ENCODE data around the gene TSPEAR. TPM values are rescaled to one million over a fixed set of nuclear protein-coding genes. Genes with fewer than 3 reads are reported as not detected.

TSPEAR gene
- total RNA-seq, 3 donors from 2014 or later (not counting 1 experiment from before 2014, with no cell fraction given), result not detected

- Histone ChIP-seq H3K4me1 (ENCODE audit: control insufficient read depth, insufficient read depth, low read length) (no peaks in the 10 kb centered on the region), H3K4me3 (ENCODE audit: low read length) (no peak overlapping the region), H3K9me3 (ENCODE audit: control insufficient read depth, insufficient read depth, low read length) (no peaks in the 10 kb centered on the region), H3K27ac (ENCODE audit: low read length) (no peak overlapping the region), H3K27me3 (ENCODE audit: control insufficient read depth, insufficient read depth, low read length) (no peaks in the 10 kb centered on the region), H3K36me3 (ENCODE audit: control insufficient read depth, insufficient read depth, low read length) (no peaks in the 10 kb centered on the region)
- H3K27me3 Mint-ChIP-seq (ENCODE audit: low read depth in 2 of 2), result peaks cover 0 to 2% of the 10 kb centered on the region in 2 donors
- WGBS (ENCODE audit: insufficient coverage), result 91% methylated on average over 37 of the region's 37 CpGs
- intact Hi-C loops (cut with micrococcal nuclease), result no loop called here
- no peak for ATAC-seq
- H3K9me3 Mint-ChIP-seq, result no peaks in the 10 kb centered on the region
- DNase-seq, result no peak
- H3K4me1 Mint-ChIP-seq, result peaks cover 0 to 5% of the 10 kb centered on the region in 2 donors
- no peak overlapping the region for H3K27ac Mint-ChIP-seq
- H3K36me3 Mint-ChIP-seq, result no peaks in the 10 kb centered on the region
- no peak overlapping the region for H3K4me3 Mint-ChIP-seq
- no peak for TF ChIP-seq CTCF (IDR thresholded peaks at IDR 0.05)
Observed at GRCh38 chr21:44533121-44533890, 178.1 kb downstream of the TSPEAR start.

- H3K4me3 ChIP-seq (ENCODE audit: low read length), result no peak overlapping the region
- H3K27me3 ChIP-seq (ENCODE audit: control insufficient read depth, insufficient read depth, low read length), result no peaks in the 10 kb centered on the region
- no peak overlapping the region for H3K27ac Mint-ChIP-seq
- H3K9me3 ChIP-seq (ENCODE audit: control insufficient read depth, insufficient read depth, low read length), result no peaks in the 10 kb centered on the region
- no peaks in the 10 kb centered on the region for H3K9me3 Mint-ChIP-seq
- DNase-seq (no peak), ATAC-seq (no peak)
- peaks cover 0 to 2% of the 10 kb centered on the region in 2 donors for H3K27me3 Mint-ChIP-seq (ENCODE audit: low read depth in 2 of 2)
- no peaks in the 10 kb centered on the region for H3K36me3 ChIP-seq (ENCODE audit: control insufficient read depth, insufficient read depth, low read length)
- H3K4me1 Mint-ChIP-seq, result peaks cover 0 to 5% of the 10 kb centered on the region in 2 donors
- intact Hi-C loops (cut with micrococcal nuclease), result no loop called here
- WGBS (ENCODE audit: insufficient coverage), result 94% methylated on average over 16 of the region's 16 CpGs
- no peak overlapping the region for H3K4me3 Mint-ChIP-seq
- H3K4me1 ChIP-seq (ENCODE audit: control insufficient read depth, insufficient read depth, low read length), result no peaks in the 10 kb centered on the region
- H3K36me3 Mint-ChIP-seq, result no peaks in the 10 kb centered on the region
- TF ChIP-seq CTCF (IDR thresholded peaks at IDR 0.05), result no peak
- no peak overlapping the region for H3K27ac ChIP-seq (ENCODE audit: low read length)
Observed at GRCh38 chr21:44532712-44533111, 178.7 kb downstream of the TSPEAR start.

GRCh38 chr21:44531606-44532564 lies 179.5 kb downstream of the TSPEAR start:
- Mint-ChIP-seq H3K27me3 (ENCODE audit: low read depth in 2 of 2) (no peaks in the 10 kb centered on the region), H3K36me3 (no peaks in the 10 kb centered on the region), H3K4me3 (no peak overlapping the region), H3K9me3 (no peaks in the 10 kb centered on the region), H3K4me1 (peaks cover 0 to 5% of the 10 kb centered on the region in 2 donors), H3K27ac (no peak overlapping the region)
- Histone ChIP-seq H3K36me3 (ENCODE audit: control insufficient read depth, insufficient read depth, low read length) (no peaks in the 10 kb centered on the region), H3K4me3 (ENCODE audit: low read length) (no peak overlapping the region), H3K27ac (ENCODE audit: low read length) (no peak overlapping the region), H3K9me3 (ENCODE audit: control insufficient read depth, insufficient read depth, low read length) (no peaks in the 10 kb centered on the region), H3K4me1 (ENCODE audit: control insufficient read depth, insufficient read depth, low read length) (no peaks in the 10 kb centered on the region), H3K27me3 (ENCODE audit: control insufficient read depth, insufficient read depth, low read length) (no peaks in the 10 kb centered on the region)
- no peak for DNase-seq
- no peak for ATAC-seq
- WGBS (ENCODE audit: insufficient coverage), result 83% methylated on average over 30 of the region's 30 CpGs
- TF ChIP-seq CTCF (IDR thresholded peaks at IDR 0.05), result no peak
- intact Hi-C loops (cut with micrococcal nuclease), result no loop called here
